Adipocyte (in vitro differentiated cells): ENCODE measurements around the gene ARRB1.

ENCODE experiments used
- DNase-seq: peaks from one replicate; pipeline ENCODE4 v3.0.0-alpha.2; 2015; ENCODE audit warnings: low read depth
- H3K27me3 ChIP-seq: replicated peaks from 2 replicates; pipeline ENCODE4 v1.7.0; 2013; ENCODE audit warnings: mild to moderate bottlenecking, low read length, moderate library complexity; ENCODE audit not compliant: control insufficient read depth, insufficient read depth
- H3K36me3 ChIP-seq: 2 replicates; pipeline ENCODE4 v1.7.0; 2013; ENCODE audit warnings: low read length, mild to moderate bottlenecking, moderate library complexity; ENCODE audit not compliant: control insufficient read depth, insufficient read depth, severe bottlenecking
- H3K4me1 ChIP-seq: 2 replicates; pipeline ENCODE4 v1.7.0; 2013; ENCODE audit warnings: mild to moderate bottlenecking, low read length, moderate library complexity; ENCODE audit not compliant: control insufficient read depth, insufficient read depth
- H3K4me3 ChIP-seq: 2 replicates; pipeline ENCODE4 v1.7.0; 2013; ENCODE audit warnings: mild to moderate bottlenecking, low read length, moderate library complexity
- H3K9ac ChIP-seq: 2 replicates; pipeline ENCODE4 v1.7.0; 2013; ENCODE audit warnings: mild to moderate bottlenecking, low read length, moderate library complexity
- H3K9me3 ChIP-seq: 2 replicates; pipeline ENCODE4 v1.7.0; 2013; ENCODE audit warnings: mild to moderate bottlenecking, low read length, moderate library complexity; ENCODE audit not compliant: control insufficient read depth

The ARRB1 gene

GRCh38 chr11:75225794-75226193 lies 125.7 kb downstream of the ARRB1 start:
- Histone ChIP-seq H3K9me3 (no peaks in the 10 kb centered on the region), H3K36me3 (no peaks in the 10 kb centered on the region), H3K27me3 (peaks cover 36% of the 10 kb centered on the region), H3K9ac (no peak overlapping the region), H3K4me1 (no peaks in the 10 kb centered on the region), H3K4me3 (no peak overlapping the region)
- DNase-seq = no peak

- DNase-seq = no peak
- H3K27me3 ChIP-seq = peaks cover 33% of the 10 kb centered on the region
- H3K4me3 ChIP-seq = no peak overlapping the region
These were observed 127.4 kb downstream of the ARRB1 start for GRCh38 chr11:75223954-75224643.

GRCh38 chr11:75219869-75220268 lies 131.6 kb downstream of the ARRB1 start:
- H3K9ac ChIP-seq = no peak overlapping the region
- no peak overlapping the region for H3K4me3 ChIP-seq
- no peaks in the 10 kb centered on the region for H3K9me3 ChIP-seq
- DNase-seq = no peak
- no peaks in the 10 kb centered on the region for H3K36me3 ChIP-seq
- peaks cover 21% of the 10 kb centered on the region for H3K27me3 ChIP-seq
- H3K4me1 ChIP-seq = no peaks in the 10 kb centered on the region

More at GRCh38 chr11:75223954-75224643, 127.4 kb downstream of the ARRB1 start:
- no peaks in the 10 kb centered on the region for H3K36me3 ChIP-seq
- no peak overlapping the region for H3K9ac ChIP-seq
- H3K4me1 ChIP-seq = no peaks in the 10 kb centered on the region
- no peaks in the 10 kb centered on the region for H3K9me3 ChIP-seq

DNA sequence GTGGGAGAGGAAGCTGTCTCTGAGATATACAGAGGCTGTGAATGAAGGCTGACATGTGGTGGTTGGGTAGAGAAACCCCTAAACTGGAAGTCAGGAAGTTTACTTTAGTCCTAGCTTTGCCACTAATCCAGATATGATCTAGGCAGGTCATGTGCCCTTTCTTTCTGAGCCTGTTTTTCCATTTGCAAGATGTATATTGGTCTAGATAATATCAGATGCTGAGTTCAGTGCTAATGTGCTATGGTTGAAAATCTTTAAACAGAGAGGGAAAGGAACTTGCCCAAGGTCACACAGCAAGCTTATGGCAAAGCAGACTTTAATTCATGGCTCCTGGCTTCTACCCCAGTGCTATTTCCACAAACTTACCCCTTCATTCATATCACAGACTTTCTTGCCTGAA lies 136.6 kb downstream of the ARRB1 start:
- Histone ChIP-seq H3K36me3 (no peaks in the 10 kb centered on the region), H3K27me3 (peaks cover 33% of the 10 kb centered on the region), H3K9ac (no peak overlapping the region), H3K9me3 (peaks cover 6% of the 10 kb centered on the region), H3K4me3 (no peak overlapping the region), H3K4me1 (no peaks in the 10 kb centered on the region)
- no peak for DNase-seq

DNA sequence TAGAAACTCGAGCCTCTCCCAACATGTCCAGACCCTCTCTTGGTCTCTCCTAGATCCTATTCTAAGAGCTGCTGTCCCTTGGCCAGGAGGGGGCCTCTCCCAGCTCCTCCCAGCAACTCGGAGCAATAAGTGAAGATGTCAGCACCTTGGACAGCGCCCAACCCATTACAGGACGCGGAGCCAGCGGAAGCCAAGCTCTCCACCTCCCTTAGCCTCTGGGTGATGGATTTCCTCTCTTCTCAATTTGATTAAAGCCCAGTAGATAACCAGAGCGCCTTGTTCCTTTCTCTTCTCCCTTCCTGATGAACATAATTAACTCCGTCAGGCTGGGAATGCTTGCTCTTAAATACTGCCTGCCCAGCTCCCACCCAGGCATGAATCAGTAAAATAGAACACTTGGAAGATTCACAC lies 137.0 kb downstream of the ARRB1 start:
- Histone ChIP-seq H3K9me3 (peaks cover 6% of the 10 kb centered on the region), H3K4me3 (no peak overlapping the region), H3K36me3 (no peaks in the 10 kb centered on the region), H3K4me1 (no peaks in the 10 kb centered on the region), H3K27me3 (peaks cover 37% of the 10 kb centered on the region), H3K9ac (no peak overlapping the region)
- DNase-seq = peak; percentile 76
